HG02981 (cell line): Measurements from ENCODE around the gene CFAP300.
A peak's percentile ranks its signal among the peaks of the same experiment; 100 is the strongest.

Source experiments
- ATAC-seq: cut with Tn5 transposase; IDR thresholded peaks from one replicate; pipeline ENCODE4 v1.9.1; 2021; ENCODE audit warnings: mild to moderate bottlenecking, moderate library complexity; ENCODE audit not compliant: unreplicated experiment

CFAP300 gene

DNA sequence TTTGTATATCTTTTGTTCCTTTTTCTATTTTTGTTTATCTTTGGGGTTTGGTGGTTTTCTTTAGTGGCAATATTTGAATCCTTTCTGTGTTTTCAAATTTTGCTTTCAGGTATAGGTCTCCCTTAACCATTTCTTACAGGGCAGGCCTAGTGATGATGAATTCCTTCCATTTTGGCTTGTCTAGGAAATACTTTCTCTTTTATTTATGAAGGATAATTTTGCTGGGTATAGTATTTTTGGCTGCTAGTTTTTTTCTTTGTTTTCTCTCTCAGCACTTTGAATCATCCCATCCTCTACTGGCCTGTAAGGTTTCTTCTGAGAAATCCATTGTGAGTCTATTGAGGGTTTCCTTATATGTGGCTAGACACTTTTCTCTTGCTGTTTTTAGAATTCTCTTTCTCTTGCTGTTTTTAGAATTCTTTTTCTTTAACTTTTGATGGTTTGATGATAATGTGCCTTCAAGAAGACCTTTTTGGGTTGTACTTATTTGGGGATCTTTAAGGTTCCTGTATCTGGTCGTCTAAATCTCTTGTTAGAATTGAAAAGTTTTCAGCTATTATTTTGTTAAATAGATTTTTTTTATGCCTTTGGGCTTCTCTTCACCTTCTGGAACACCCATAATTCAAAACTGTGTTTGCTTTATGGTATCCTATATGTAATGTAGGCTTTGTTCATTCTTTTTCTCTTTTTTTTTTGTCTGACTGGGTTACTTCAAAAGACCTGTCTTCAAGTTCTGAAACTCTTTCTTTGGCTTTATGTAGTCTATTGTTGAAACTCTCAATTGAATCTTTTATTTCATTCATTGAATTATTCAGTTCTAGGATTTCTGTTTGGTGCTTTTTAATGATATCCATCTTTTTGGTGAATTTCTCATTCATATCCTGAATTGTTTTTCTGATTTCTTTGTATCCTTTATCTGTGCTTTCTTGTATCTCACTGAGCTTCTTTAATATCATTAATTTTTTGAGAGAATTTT lies 24.5 kb downstream of the CFAP300 start:
- no peak for ATAC-seq

- ATAC-seq = no peak
These were observed 26.0 kb downstream of the CFAP300 start for GRCh38 chr11:102073253-102073652.

GRCh38 chr11:102079625-102080024 lies 32.4 kb downstream of the CFAP300 start:
- no peak for ATAC-seq

GRCh38 chr11:102081313-102081712 lies 34.1 kb downstream of the CFAP300 start:
- no peak for ATAC-seq

DNA sequence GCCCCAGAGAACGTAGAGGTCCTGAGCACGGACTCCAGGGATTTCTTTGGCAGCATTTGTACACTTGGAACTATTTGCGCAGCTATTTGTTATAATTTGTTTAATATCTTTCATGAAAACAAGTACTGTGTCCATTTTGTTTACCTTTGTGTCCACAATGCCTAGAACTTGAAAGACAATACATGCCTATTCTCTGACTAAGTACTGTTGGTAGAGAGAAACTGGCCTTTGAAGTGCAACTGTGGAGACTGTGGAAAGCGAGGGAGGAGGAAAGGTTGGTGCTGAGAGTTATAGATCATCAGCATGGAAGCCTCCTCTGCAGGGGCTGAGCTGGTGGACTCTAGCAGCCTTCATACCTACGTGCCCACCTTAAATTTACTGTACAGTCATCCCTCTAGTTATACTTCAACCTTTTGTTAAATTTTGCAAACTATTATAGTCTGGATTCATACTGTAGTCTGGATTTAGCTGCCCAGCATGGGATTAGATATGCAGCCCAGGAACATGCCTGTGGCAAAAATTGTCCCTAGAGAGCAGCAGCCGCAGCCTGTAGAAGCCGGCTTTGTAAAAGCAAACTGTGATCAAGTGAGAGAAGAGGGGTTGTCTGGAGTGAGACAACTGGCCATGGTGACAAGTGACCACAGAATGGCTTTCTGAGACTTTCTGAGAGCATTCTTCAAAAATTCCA lies 38.8 kb downstream of the CFAP300 start:
- no peak for ATAC-seq

GRCh38 chr11:102097186-102097585 lies 49.9 kb downstream of the CFAP300 start:
- no peak for ATAC-seq

DNA sequence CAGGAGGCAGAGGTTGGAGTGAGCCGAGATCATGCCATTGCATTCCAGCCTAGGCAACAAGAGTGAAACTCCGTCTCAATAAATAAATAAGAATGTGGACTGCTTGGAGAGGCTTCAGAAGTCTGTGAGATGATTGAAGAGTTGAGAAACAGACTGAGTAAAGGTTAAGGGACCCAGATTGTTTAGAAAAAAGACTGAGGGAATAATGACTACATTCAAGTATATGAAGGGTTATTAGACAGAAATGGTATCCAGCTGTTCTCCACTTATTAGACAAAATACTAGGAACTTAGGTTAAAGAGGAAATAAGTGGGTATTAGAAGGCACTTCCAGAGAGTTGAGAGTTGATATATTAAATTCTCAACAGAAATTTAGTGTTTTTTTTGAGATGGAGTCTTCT lies 52.5 kb downstream of the CFAP300 start:
- no peak for ATAC-seq

- no peak for ATAC-seq
These were observed 61.6 kb downstream of the CFAP300 start for GRCh38 chr11:102108734-102109440.

- ATAC-seq = peak; percentile 81
These were observed 62.9 kb downstream of the CFAP300 start, which contains the start of gene YAP1 for GRCh38 chr11:102109896-102110760. YAP1 (plus strand) TSS chr11:102110447; CDS start chr11:102110849, 402 bp downstream.

GRCh38 chr11:102110761-102111010 lies 63.4 kb downstream of the CFAP300 start:
- ATAC-seq = peak; percentile 32

GRCh38 chr11:102111011-102111786 lies 64.0 kb downstream of the CFAP300 start:
- ATAC-seq = no peak

- no peak for ATAC-seq
These were observed 64.7 kb downstream of the CFAP300 start for GRCh38 chr11:102111787-102112508.

GRCh38 chr11:102112509-102112821 lies 65.2 kb downstream of the CFAP300 start:
- ATAC-seq = no peak

GRCh38 chr11:102114032-102114431 lies 66.8 kb downstream of the CFAP300 start:
- ATAC-seq = no peak

GRCh38 chr11:102115557-102115956 lies 68.3 kb downstream of the CFAP300 start:
- ATAC-seq = no peak

GRCh38 chr11:102116453-102117205 lies 69.4 kb downstream of the CFAP300 start:
- ATAC-seq = no peak

DNA sequence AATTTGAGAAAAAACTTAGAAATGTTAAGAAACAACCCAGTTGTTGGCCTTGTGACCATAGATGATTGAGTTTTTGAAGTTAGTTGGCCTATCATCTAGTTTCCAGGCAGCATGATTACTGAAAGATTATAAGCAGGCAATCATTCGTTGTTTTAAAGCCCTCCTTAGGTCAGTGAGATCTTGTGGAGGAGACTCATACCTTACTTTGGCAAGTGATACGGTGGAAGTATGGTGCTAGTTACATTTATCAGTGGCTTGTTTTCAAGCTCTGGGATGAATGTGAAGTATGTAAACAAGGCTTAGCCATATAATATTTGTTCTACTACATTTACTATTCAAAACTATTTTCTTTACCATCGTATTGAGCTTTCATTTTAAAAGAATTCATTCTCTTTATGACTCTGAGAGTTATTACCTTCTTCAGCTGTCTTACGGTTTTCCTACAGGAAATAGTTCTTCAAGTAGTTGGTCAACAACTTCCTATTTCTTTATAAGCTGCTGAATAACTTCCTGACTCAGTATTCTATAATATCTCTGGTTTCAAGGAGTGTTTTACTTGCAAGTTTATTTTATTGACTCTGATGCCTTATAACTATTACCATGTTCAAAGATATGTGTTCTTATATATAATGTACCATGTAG lies 70.4 kb downstream of the CFAP300 start:
- ATAC-seq = no peak

GRCh38 chr11:102118937-102119336 lies 71.7 kb downstream of the CFAP300 start:
- no peak for ATAC-seq
